ENCODE results near the gene RHOC. TPM values are rescaled to one million over a fixed set of nuclear protein-coding genes. Genes with fewer than 3 reads are reported as not detected.

The RHOC gene
- polyA plus RNA-seq, 1 experiment: 1,537 TPM

DNA sequence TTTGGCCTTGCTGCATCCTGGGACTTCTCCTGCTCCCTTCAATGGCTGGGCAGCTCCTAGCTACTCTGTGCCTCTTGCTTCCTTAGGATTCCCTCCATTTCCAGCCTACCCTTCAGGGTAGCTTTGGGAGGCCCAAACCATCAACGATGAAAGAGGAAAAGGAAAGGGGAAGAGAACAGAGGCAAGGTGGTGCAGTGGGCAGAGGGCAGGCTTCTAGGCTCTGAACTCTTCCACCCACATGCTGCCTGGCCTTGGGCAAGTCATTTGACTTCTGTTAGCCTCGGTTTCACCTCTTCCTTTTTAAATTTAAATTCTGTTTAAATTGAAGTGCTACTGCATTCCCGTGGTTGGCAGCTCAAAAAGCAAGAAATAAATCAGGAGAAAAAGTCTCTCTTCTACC, 13.9 kb upstream of the RHOC start:
- POLR2A ChIA-PET: interaction anchor here (0.6 kb wide), 1 partner anchor 35 kb away, joined by 4 read pairs; no protein-coding TSS in a partner anchor
- Histone ChIP-seq H3K36me3 (ENCODE audit: control insufficient read depth, insufficient read depth, low read length) (no peaks in the 10 kb centered on the region), H3K4me3 (ENCODE audit: low read depth, low read length) (no peak overlapping the region), H3K27me3 (ENCODE audit: control insufficient read depth, insufficient read depth, low read length) (no peaks in the 10 kb centered on the region; the same call in 1 of the 2 replicates)
- TF ChIP-seq, protein P1, sequence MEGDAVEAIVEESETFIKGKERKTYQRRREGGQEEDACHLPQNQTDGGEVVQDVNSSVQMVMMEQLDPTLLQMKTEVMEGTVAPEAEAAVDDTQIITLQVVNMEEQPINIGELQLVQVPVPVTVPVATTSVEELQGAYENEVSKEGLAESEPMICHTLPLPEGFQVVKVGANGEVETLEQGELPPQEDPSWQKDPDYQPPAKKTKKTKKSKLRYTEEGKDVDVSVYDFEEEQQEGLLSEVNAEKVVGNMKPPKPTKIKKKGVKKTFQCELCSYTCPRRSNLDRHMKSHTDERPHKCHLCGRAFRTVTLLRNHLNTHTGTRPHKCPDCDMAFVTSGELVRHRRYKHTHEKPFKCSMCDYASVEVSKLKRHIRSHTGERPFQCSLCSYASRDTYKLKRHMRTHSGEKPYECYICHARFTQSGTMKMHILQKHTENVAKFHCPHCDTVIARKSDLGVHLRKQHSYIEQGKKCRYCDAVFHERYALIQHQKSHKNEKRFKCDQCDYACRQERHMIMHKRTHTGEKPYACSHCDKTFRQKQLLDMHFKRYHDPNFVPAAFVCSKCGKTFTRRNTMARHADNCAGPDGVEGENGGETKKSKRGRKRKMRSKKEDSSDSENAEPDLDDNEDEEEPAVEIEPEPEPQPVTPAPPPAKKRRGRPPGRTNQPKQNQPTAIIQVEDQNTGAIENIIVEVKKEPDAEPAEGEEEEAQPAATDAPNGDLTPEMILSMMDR (IDR thresholded peaks at IDR 0.05; ENCODE audit: insufficient read depth, low read depth, low read length): no peak
- CTCF ChIA-PET: interaction anchor here (1.2 to 11.8 kb wide), 8 partner anchors 9 to 352 kb away, joined by 3 to 486 read pairs (median 16); partner anchors contain the start of genes LRIG2 and RHOC
- DNase-seq (ENCODE audit: low read depth): no peak

DNA sequence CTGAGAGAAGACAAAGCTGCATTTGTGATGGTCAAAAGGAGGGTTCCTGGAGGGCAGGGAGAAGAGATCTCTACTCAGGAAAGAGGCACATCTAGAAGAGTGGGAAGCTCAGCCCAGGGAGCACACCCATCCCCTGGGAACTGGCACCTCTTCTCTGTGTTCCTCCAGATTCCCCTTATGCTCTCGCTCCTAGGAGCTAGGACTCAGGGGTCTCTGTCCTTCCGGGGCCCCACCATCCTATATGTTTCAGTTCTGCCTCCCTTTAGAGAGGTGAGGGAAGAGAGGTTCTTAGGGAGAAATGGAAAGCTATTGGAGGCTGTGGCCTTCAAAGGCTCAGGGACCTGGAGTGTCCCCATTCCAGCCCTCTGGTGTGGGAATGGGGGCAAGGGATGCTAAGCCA, 12.8 kb upstream of the RHOC start:
- Histone ChIP-seq H3K4me3 (ENCODE audit: low read depth, low read length) (no peak overlapping the region), H3K36me3 (ENCODE audit: control insufficient read depth, insufficient read depth, low read length) (no peaks in the 10 kb centered on the region), H3K27me3 (ENCODE audit: control insufficient read depth, insufficient read depth, low read length) (no peaks in the 10 kb centered on the region; the same call in 1 of the 2 replicates)
- POLR2A ChIA-PET: no interaction called here
- no peak for DNase-seq (ENCODE audit: low read depth)
- TF ChIP-seq, protein P1 (IDR thresholded peaks at IDR 0.05; ENCODE audit: insufficient read depth, low read depth, low read length): no peak
- CTCF ChIA-PET: interaction anchor here (0.9 to 11.8 kb wide), 15 partner anchors 8 to 377 kb away, joined by 3 to 486 read pairs (median 7); partner anchors contain the start of genes LRIG2 and RHOC

DNA sequence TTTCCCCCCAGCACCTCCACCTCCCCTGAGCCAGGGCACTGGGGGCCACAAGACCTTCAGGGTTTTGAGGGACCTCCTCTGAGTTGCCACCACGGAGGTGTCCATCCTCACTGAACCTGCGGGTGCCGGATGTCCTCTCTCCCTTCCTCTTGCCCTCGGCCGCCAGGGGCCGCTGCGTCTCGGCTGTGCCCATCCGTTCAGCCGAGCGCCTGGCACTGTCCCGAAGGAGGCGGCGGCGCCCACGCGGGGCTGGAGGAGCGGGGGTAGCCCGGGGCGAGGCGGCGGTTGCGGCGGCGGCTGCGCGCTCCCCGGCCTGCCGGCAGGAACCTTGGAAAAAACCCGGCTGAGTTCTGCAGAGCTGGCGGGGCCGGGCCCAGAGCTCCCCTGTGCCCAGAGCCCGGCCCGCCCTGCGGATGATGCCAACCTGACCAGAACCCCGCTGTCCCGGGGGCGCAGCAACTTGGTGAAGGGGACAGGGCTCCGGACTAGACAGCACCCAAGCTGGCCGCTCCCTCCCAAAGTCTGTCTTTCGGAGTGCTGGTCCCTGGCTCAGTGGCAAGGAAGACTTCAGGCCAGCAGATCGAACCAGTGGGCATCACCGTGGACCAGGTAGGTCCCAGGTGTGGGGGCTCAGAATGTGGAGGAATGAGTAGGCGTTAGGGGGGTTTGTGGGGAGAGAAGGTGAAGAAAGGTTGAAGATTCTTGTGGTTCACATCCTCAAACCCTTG, 11.9 kb upstream of the RHOC start:
- Histone ChIP-seq H3K36me3 (ENCODE audit: control insufficient read depth, insufficient read depth, low read length) (no peaks in the 10 kb centered on the region), H3K27me3 (ENCODE audit: control insufficient read depth, insufficient read depth, low read length) (no peaks in the 10 kb centered on the region; the same call in 1 of the 2 replicates), H3K4me3 (ENCODE audit: low read depth, low read length) (peak overlapping the region; percentile 11; the same call in 1 of the 2 replicates)
- CTCF ChIA-PET: interaction anchor here (0.6 to 11.8 kb wide), 32 partner anchors 9 to 378 kb away, joined by 3 to 486 read pairs (median 4); partner anchors contain the start of genes LRIG2 and RHOC
- TF ChIP-seq, protein P1 (IDR thresholded peaks at IDR 0.05; ENCODE audit: insufficient read depth, low read depth, low read length): peak; percentile 89
- no peak for DNase-seq (ENCODE audit: low read depth)
- POLR2A ChIA-PET: no interaction called here

DNA sequence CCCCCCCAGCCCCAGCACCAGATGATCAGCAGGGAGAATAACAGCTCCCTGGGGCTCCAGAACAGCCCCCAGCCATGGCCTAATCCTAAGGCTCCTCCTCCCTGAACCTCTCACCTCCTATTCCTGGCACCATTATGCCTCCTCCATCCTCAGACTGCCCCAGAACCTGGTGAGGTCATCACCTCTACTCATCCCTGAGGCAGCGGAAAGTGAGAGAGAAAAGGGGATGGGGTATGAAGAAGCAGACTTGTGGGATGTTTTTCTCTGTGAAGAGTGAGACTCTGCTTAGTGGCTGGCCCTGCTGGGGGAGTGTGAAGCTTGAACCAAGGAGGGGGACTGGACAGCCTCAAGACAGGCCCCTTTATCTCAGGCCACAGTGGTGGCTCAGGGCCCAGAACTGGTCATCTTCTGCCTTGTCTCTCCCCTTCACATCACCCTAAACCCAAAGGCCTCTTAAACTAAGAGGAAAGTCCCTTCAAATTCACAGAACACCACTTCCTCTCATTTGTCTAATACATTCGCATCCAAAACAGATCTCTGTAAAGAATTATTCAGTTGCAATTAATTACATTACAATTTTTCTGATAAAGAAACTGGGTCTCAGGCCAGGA, 10.4 kb upstream of the RHOC start:
- Histone ChIP-seq H3K27me3 (ENCODE audit: control insufficient read depth, insufficient read depth, low read length) (no peaks in the 10 kb centered on the region; the same call in 1 of the 2 replicates), H3K4me3 (ENCODE audit: low read depth, low read length) (no peak overlapping the region), H3K36me3 (ENCODE audit: control insufficient read depth, insufficient read depth, low read length) (no peaks in the 10 kb centered on the region)
- no peak for DNase-seq (ENCODE audit: low read depth)
- POLR2A ChIA-PET: no interaction called here
- TF ChIP-seq, protein P1 (IDR thresholded peaks at IDR 0.05; ENCODE audit: insufficient read depth, low read depth, low read length): no peak
- CTCF ChIA-PET: interaction anchor here (0.7 to 11.8 kb wide), 23 partner anchors 8 to 359 kb away, joined by 3 to 486 read pairs (median 5); partner anchors contain the start of genes CTTNBP2NL and LRIG2

Data from BJ (cell line).